ENCODE data around the gene SEMA7A.

Gene SEMA7A

DNA sequence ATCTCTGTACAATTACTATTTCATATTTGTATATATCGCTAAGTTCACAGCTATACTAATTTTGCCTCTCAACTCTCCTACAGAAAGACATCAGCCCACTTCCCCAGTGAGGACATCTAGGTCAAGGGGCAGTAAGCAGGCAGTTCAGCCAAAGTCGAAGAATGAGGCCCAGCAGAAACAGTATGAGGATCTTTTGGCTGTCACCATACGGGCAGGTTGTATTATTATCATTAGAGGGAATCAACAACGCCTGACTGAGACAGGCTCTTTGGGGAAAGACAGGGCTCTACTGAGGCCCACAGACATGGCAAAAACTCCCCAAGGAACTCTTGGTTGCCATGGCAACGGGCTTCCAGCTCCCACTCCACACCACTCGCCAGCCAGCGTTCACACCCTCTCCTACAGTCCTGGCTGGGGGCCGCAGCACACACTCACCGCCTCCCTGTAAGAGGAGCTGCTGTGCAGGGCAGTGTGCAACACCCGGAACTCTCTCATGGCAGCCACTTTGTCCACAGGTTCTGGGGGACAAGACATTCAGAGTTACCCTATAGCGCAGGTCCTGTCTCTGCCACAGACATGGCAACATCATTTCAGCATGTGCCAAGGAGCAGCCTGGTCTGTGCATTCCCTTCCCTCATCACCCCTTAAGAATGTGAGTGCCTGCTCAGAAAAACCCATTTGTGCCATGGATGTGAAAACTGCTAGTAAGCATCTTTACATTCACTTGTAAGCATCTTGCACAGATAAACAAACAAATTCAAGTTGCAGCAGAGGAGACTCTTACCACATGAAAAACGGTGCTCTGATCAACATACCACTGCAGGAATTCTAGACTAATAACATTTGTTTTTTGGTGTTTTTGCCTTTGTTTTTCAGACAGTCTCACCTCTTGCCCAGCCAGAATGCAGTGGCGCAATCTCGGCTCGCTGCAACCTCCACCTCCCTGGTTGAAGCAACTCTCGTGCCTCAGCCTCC, 18.4 kb upstream of the SEMA7A start:
- DNase-seq = no peak

DNA sequence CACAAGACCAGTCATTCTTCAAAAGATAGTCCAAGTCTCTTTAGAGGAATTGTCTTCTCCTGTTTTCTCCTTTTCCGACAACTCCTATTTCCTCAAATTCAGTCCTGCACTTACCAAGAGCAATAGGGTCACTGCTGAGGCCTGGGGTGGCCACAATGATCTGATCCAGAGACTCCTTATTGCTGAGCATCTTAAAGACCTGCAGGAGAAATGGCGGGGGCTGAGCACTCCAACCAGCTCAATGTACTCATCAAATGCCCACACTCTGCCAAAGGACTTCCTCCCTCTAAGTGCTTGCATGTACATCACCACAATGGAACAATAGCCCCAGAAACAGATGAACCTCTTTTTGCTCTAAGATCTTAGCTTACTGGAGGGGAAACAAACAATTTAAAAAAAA, 17.6 kb upstream of the SEMA7A start:
- DNase-seq = no peak

DNA sequence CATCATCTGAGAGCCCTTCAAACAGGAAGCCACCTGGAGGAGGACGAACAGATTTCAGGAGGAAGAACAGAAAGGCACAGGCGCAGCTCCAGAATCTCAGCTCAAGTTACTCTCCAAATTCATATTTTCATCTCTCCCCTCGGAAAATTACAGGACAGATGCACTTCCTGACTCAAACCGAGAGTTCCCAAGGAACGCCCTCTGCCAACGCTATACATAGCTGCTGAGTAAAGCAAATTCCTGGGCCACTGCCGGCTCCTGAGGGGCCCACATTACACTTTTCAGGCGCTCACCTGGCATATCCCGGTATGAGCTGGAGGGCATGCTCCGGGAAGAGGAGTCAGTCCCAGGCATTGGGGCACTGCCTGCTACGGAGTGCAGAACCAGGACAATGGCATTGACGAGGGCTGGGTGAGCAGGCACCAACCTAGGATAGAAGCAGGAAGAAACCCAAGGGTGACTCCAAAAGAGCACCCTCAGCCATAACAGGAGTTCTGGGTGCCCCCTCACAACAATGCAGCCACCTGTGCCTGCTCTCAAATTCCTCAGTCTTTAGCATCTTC, 16.0 kb upstream of the SEMA7A start:
- no peak for DNase-seq

DNA sequence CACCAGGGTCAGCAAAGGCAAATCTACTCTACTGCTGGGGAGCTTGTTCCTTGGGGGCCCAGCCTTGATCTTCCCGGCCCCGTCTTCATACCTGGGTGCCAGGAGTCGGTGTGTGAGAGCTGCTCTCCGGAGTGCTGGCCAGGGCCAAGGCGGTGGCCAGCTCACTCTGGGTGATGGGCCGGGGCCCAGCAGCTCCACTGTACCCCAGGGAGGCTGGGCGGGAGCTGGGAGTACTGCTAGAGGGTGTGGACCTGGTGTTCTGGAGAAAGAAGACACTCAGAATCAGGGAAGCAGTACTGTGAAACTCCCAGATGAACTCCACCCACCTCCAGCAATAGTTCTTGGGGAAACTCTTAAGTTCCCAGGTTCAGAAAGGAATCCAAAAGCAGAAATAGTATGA, 15.3 kb upstream of the SEMA7A start:
- DNase-seq = no peak

DNA sequence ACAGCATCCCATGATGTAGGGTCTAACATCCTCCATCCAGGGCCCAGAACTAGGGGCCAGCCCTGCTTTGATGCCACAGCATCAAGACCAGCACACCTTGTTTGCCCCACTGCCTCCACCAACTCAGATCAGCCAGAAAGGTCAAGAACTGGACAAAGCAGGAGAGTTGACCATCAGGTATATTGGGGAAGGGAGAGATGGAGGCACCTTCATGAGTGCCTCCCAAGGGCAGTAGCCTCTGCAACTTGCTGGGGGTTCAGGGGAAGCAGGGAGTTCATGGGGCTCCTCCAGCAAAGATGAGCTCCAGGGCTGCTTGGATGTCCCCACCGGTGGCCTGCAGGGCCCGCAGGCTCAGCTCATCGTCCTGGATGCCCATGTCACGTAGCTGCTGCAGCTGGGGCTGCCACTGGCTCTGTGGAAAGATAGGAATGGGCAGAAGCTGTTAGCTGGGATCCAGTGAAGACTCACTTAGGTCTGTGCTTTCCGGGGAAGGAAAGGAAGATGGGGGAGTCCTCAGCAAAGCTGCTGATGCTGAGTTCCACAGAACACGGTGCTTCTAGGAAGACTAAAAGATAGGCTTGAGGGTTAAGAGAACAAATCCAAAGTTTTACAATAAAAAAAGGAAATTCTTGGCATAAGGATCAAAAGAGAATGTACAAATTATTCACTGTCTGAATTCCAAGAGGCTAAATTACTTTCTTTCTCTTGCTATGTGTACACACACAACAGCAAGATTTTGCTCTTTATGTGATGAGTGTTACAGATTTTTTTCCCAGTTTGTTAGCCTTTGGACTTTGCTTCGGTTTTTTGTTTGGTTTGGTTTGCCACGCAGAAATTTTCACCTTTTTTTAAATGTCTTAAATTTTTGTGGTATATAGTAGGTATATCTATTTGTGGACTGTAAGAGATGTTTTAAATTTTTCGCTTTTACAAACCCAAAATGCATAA, 12.3 kb upstream of the SEMA7A start:
- no peak for DNase-seq

DNA sequence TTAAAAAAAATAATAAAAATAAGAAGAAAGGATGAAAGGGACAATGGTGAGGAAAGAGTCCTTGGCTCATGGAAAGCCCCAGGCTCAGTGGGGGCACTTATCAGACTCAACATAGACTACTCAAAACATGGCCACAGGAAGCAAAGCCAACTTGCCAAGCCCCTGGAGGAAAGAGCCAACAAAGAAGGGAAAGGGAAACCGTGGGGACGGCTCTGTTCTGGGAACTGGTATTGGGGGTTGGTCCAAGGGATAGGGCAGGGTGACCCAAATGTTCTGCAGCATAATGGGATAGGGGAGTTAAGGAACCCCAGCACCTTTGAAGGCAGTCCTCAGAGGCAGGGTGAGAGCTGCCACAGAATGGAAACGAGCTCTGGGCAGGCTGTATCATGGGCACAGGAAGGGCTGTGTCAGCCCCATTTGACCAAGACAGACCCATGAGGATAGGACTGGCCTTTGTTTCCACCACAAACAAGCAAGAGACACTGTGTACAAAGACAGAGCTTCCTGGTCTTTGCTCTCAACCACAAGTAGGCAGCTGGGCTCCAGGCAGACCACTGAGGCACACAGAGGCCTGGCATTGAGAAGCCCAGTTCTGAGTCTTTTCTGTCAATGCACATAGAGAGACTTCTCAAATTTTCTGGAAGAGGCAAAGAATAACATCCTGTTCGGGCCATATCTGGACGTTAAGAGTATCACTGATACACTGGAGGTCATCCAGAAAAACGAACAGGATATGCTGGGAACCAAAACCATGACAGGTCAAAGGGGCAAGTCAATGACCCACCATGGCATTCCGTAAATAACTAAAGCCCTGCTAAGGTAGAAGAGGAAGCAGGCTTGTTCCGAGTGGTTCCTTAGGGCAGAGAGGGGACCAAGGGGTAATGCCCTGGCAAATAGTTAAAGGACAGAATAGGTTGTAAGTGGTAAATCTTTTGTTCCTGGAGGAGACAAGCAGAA, 10.6 kb upstream of the SEMA7A start:
- DNase-seq = no peak

DNA sequence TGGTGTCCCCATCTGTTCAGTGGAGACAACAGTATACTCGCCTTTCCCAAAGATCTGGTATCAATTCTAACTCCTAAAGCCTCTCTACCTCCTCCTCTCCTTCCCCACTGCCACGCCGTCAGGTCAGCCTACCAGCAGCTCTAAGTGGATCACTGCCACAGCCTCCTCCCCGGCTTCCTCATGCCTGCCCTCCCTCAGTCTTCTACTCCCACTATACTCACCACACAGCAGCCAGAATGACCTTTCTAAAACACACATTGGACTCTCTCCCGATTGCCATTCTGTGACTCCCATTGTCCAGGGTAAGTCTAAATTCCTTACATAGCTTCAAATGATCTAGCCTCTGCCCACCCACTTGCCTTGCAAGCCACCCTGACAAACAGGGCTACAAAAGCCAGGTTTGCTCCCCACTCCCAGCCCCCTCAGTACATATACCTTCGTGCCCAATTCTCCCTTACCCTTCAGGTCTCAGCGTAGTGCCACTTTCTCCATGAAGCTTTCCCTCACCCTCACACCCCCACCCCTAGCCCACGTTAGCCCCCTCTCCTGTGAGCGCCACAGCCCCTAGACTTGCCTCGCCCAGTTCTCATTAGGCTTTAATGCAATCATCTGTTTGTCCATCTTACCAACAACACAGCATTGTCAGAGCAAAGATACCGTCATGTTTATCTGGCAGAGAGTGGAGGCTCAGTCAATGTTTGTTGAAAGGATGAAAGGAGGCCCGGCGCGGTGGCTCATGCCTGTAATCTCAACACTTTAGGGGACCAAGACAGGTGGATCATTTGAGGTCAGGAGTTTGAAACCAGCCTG, 9.5 kb upstream of the SEMA7A start:
- no peak for DNase-seq

DNA sequence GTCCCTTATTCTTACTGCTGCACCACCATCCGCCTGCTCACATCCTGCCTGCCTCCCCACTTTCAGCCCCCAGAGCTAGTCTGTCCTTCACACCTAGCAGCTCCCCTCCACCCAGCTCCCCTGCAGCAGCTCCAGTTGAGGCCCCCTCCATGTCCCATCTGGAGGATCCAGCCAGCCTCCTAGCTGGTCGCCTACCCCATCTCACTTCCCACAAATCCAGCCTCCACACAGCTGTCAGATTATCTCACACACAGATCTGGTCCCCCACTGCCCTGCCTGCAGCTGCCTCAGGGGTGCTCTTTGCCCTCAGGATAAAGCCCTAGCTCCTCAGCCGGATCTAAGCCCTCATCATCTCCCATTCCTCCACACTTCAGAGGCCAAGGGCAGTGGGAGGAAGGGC, 8.8 kb upstream of the SEMA7A start:
- DNase-seq = no peak

DNA sequence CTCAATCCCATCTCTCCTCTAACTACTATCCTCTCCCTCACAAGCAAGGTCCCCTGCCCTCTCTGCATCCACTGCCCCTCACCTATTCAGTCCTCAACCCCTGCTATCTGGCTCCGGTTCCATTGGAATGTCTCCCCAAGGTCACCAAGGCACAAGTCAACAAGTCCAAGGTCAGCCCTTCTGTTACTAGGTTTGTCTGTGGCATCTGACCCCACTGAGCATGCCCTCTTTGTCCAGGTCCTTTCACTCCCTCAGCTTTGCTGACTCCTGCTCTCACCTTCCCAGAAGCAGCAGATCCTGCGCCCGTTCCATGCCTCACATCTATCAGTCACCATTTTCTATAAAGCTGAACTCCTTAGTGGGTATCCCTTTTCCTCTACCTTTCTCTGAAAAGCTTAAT, 8.3 kb upstream of the SEMA7A start:
- DNase-seq = no peak

DNA sequence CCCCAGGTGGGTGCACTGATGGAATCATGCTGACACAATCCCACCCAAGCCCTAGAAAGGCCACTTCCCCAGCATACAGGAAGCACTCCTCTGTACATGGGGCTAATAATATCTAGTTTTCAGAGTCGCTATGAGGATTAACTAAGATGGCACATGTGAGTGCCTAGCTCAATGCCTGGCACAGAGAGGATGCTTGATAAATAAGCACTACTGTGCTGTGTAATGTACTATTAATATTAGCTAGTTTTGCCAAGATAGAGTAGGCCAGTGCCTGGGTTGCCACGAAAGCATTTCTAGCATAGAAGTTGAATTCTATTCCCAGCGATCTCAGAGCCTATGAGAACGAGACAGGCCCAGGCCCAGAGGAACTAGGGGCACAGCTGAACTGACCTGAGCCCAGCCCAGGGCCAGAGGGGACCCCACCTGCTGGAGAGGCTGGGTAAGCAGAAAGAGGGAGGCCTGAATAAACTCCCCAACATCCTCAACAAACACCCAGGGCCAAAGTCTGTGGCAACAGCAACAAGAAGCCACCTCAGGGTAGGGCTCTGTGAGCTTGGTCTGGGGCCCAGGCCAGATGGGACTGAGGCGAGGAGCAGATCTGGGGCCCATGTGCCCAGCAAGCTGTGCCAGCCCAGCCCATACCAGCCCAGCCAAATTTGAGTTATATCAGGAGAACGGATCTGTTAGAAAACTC, 7.6 kb upstream of the SEMA7A start:
- no peak for DNase-seq

DNA sequence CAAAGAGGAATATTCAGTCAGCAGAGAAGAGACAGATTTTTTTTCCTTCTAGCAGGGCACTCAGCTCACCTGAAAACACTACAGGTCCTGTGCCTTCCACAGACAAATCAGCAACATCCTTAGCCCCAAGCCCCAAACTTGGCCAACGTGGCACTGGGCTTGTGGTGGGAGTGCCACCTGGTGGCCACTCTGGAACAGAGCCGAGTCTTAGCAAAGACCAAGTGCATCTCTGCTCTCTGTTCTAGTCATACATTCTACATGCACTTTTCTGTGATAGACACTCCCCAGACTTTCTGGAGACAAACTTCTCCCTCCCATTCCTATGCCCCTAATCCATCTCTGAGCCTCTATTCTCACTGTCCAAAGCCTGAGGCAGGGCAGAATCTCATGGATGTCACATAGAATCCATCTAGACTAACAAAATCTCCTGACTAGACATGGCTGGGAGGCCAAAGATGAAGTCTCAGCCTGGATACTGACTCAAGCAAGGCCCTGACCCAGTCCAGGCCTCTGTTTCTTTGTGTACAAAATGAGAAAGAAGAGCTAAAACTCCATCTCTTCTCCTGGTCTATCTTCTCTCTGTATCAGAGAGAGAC, 5.1 kb upstream of the SEMA7A start:
- peak; percentile 94 for DNase-seq

DNA sequence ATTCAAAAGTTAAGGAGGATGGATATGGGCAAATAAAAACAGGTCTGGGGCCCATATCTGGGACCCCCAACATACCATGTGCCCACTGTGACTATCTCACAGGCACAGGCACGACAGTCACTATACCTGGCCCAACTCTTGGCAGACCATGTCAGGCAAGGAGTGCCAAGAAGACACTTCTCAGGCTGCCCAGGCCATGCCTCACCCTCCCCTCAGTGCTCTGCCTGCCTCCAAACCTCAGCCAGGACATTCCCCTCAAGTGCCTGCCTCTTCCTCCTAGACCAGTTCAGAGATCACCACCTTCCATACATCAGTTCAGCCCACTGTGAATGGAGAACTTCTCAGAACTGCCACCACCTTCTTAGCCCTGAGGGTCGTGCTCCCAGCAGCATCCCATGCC, 4.4 kb upstream of the SEMA7A start:
- DNase-seq = no peak

DNA sequence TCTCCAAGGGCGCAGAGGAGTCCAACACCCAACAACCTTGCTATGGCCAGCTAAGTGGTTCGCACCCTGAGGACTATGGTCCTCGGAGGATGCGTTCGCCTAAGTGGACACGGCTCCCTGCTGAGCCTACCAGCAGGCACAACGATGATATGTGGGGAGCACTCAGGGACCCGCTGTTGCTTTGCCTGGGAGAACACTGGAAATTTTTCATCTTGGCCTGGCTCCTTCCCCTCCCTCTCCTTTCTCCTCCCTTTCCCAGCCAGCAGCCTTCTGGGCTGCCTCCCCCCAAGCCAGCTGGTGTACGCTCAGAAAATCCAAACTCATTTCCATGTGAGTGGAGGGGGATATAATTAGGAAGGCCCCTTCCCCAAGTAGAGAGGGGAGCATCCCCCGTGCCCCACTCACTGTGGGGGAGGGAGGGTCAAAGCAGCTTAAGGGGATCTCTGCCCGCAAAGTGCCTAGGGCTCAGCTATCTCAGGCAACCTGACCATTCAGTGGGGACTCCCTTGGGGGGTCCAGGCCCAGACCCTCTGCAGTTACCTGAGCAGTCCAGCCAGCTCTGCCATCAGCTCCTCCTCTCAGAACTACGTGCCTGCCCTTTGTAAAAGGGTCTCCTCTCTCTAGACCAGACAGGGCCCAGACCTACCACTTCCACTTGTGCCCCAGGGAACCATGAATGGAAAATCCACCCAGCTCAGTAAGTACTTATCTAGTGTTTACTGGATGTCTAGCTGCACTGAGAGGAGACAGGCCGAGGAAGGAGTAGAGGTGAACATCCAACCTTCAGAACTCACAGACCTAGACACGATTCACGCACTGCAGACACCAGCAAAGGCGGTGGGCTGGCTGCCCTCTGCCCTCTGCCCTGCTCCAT, 742 bp upstream of the SEMA7A start:
- no peak for DNase-seq

DNA sequence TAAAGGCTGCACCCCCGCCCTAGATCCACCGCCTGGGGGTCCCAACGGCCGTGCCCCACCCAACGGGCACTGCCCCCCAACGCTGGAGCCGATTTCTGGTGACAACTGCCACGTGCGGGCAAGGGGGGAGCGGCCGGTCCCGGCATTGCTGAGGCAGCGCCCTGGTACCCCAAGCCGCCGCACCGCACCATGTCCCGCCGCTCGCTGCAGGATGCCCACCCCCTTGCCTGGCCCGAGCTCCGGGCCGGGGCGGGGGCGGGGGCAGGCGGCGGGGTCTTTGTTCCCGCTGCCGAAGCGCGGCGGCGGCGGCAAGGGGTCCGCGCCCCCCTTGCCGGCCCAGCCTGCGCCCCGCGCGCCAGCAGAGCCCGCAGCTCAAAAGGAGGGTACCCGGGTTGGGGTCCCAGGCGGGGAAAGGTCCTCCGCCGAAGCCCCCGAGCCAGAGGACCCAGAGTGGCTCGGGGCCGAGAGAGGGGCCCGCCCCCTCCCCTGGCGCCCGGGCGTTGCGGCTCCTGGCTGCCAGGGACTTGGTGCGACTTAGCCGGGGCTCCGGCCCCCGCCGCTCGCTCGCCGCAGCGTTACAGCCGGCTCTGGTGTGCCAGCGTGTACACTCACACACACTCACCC, 678 bp downstream of the SEMA7A start:
- peak; percentile 49 for DNase-seq

DNA sequence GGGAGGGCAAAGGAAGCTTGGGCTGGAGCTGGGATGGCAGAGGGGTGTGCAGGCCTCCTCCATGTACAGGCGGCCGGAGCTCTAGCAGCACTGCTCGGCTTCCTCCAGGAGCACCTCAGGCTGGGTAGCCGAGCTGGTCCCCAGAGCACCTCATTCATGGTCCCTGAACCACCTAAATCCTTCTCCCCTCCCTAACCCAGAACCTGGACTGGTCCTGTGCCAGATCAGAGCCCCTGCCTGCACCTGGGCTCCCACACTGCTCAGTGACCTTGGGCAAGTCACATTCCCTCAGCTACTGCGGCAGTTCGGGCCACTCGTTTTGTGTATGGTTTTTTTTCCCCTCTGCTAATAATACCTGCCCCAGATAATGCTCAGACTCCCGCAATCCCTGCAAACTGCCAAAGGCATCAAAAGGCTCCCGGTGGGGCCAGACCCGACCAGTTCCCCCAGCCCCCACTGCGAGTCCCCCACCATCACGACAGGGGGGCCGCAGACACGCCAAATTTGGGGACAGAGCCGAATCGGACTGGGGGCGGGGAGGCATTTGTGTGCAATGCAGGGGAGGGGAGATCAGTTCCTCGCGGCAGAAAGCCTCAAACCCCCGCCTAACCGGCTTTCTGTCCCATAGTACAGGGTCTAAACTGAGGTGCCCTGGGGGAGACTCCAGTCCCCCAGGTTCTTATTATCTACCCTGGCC, 1.3 kb downstream of the SEMA7A start:
- DNase-seq = peak; percentile 63

DNA sequence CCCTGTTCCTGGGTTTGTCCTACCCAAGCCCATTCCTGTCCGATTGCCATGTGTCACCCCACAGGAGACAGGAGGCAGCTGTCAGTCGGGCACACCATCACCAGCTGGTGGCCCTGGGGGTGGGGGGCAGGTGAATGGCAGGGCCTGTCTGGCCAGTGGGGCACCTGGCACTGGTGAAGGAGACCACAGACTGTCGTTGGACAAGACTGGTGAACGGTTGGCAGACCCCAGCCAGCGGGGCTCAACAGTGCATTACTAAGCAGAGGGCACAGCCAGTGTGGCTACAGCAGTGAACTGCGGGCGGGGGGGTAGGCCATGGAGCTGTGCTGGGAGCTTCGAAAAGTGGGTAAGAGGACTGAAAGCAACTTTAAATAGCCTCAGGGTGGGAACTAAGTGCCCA, 2.1 kb downstream of the SEMA7A start:
- DNase-seq = peak; percentile 33

DNA sequence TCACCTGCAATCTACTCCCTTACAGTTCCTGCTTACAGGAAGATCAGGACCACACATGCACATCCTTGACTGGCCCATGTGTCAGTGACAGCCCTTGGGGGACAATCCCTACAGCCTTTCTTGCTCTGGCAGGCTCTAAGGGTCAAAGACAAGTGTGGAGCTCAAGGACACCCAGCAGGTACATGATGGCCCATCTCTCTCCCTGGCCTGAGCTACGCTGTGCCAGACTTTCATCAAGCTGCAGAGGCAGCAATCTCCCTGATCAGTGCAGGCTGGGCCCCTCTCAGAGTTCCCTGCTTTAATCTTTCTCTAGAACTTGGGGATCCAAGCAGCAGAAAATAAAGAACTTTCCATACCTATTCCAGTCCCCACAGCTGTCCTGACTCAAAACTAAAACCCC, 2.6 kb downstream of the SEMA7A start:
- DNase-seq = no peak

DNA sequence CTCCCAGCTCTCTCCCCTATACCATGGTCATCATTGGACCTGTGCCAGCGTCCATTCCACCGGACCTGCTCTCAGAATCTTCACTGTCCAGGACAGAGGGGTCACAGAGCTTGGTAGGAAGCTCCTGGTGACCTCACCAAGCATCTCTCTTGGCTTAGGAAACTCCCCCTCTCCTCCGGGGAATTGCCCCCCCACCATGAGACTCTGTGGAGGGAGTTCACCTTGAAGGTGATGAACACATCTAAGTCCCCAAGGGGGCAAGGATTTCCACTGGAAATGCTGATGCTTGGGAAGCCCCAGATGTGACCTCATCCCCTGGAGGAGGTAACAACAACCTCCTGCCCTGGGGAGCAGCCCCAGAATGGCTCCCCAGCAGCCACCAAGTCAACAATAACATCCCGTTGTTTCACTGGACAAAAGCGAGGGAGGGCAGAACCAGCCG, 3.2 kb downstream of the SEMA7A start:
- DNase-seq = no peak

Data from RPMI8226 (cell line).